T-helper 2 cell treated with Interferon-gamma antibody and Interleukin-4, amounts not matched to agents 5 μg/mL and 100 μg/mL, for 36 hours (primary cell): ENCODE data around the gene POP5.

Source experiments
- DNase-seq: peaks from one replicate; pipeline ENCODE4 v3.0.0; 2021; ENCODE audit warnings: low spot score
- H3K27ac Mint-ChIP-seq: one replicate; pipeline ENCODE4 v1.8.0; 2021; ENCODE audit warnings: mild to moderate bottlenecking, mixed read lengths
- H3K27me3 Mint-ChIP-seq: one replicate; pipeline ENCODE4 v1.8.0; 2021; ENCODE audit warnings: low read depth, mixed read lengths
- H3K36me3 Mint-ChIP-seq: one replicate; pipeline ENCODE4 v1.8.0; 2021; ENCODE audit warnings: low read depth, mixed read lengths
- H3K4me1 Mint-ChIP-seq: one replicate; pipeline ENCODE4 v1.8.0; 2021; ENCODE audit warnings: low read depth, mixed read lengths
- H3K4me3 Mint-ChIP-seq: one replicate; pipeline ENCODE4 v1.8.0; 2022; ENCODE audit warnings: mild to moderate bottlenecking, moderate library complexity, mixed read lengths
- H3K9me3 Mint-ChIP-seq: one replicate; pipeline ENCODE4 v1.8.0; 2021; ENCODE audit warnings: mixed read lengths

Gene POP5

GRCh38 chr12:120581998-120582397 is 796 bp upstream of the POP5 start:
- peaks cover 18% of the 10 kb centered on the region for H3K27me3 Mint-ChIP-seq
- H3K9me3 Mint-ChIP-seq, result no peaks in the 10 kb centered on the region
- no peak for DNase-seq
- H3K27ac Mint-ChIP-seq, result peak overlapping the region; percentile 88
- H3K4me1 Mint-ChIP-seq, result peaks cover 31% of the 10 kb centered on the region
- H3K4me3 Mint-ChIP-seq, result peak overlapping the region; percentile 96
- H3K36me3 Mint-ChIP-seq, result peaks cover 20% of the 10 kb centered on the region

GRCh38 chr12:120579179-120579578 is 2.0 kb downstream of the POP5 start:
- H3K36me3 Mint-ChIP-seq, result peaks cover 43% of the 10 kb centered on the region

DNA sequence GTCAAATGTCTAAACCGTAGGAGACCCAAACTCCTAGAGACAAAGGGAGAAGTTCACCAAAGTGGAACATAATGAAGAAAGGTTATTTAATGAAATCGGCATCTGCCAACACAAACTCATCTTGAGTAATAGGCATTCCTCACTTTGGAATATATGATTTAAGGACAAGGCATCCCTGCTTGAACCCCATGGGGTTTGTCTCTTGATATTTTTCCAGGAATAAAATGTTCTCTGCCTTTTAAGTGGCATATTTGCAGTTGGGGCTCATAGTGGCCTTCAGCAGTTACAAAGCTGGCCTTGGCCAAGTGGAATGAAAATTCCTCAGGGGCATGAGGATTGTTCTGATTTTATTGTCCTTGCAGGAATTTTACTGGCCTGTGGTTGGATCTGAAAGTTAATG is 7.1 kb downstream of the POP5 start:
- peaks cover 72% of the 10 kb centered on the region for H3K36me3 Mint-ChIP-seq
- no peak overlapping the region for H3K4me3 Mint-ChIP-seq

More at GRCh38 chr12:120579179-120579578, 2.0 kb downstream of the POP5 start:
- no peak overlapping the region for H3K27ac Mint-ChIP-seq
- no peak for DNase-seq
- H3K4me3 Mint-ChIP-seq, result peak overlapping the region; percentile 96
- peaks cover 30% of the 10 kb centered on the region for H3K4me1 Mint-ChIP-seq
- H3K9me3 Mint-ChIP-seq, result no peaks in the 10 kb centered on the region
- H3K27me3 Mint-ChIP-seq, result peaks cover 2% of the 10 kb centered on the region

DNA sequence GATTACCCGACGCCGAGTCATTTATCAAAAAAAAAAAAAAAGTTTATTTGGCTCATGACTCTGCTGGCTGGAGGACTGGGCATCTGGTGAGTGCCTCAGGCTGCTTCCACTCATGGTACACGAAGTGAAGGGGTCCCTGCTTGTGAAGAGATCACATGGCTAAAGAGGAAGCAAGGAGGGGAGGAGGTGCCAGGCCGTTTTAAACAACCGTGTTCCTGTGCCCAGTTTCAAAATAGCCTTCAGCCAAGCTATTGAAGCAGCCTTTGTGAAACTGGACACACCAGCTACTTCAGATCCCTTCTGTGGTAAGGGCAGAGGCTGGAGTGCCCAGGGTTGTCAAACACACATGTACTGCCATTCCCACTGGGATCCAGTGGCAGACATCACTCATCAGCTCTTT is 7.6 kb downstream of the POP5 start:
- DNase-seq, result no peak
- peaks cover 72% of the 10 kb centered on the region for H3K36me3 Mint-ChIP-seq
- H3K4me3 Mint-ChIP-seq, result no peak overlapping the region
- no peaks in the 10 kb centered on the region for H3K9me3 Mint-ChIP-seq
- no peaks in the 10 kb centered on the region for H3K27me3 Mint-ChIP-seq
- no peaks in the 10 kb centered on the region for H3K4me1 Mint-ChIP-seq
- no peak overlapping the region for H3K27ac Mint-ChIP-seq

More for the DNA sequence above, 7.1 kb downstream of the POP5 start:
- H3K27ac Mint-ChIP-seq, result no peak overlapping the region
- H3K27me3 Mint-ChIP-seq, result no peaks in the 10 kb centered on the region
- H3K9me3 Mint-ChIP-seq, result no peaks in the 10 kb centered on the region
- no peaks in the 10 kb centered on the region for H3K4me1 Mint-ChIP-seq
- DNase-seq, result no peak

- no peaks in the 10 kb centered on the region for H3K4me1 Mint-ChIP-seq
- H3K36me3 Mint-ChIP-seq, result peaks cover 60% of the 10 kb centered on the region
- H3K27me3 Mint-ChIP-seq, result no peaks in the 10 kb centered on the region
- H3K27ac Mint-ChIP-seq, result no peak overlapping the region
- H3K9me3 Mint-ChIP-seq, result no peaks in the 10 kb centered on the region
- no peak overlapping the region for H3K4me3 Mint-ChIP-seq
- DNase-seq, result no peak
These were observed 9.9 kb downstream of the POP5 start for GRCh38 chr12:120571299-120571698.

DNA sequence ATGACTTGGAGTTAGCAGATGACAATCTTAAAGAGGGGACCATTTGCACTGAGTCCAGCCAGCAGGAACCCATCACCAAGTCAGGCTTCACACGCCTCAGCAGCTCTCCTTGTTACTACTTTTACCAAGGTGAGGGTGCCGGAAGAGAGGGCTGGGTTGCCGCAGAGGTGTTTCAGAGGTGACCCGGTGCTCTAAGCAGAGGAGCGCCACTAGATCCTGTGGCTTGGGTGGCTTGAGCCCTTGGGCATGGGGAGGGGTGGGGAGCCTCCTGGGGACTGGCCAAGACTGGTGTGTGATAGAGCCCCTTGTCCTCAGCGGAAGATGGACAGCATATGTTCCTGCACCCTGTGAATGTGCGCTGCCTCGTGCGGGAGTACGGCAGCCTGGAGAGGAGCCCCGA is 17.7 kb downstream of the POP5 start:
- Mint-ChIP-seq H3K36me3 (peaks cover 53% of the 10 kb centered on the region), H3K27ac (no peak overlapping the region), H3K27me3 (no peaks in the 10 kb centered on the region), H3K9me3 (no peaks in the 10 kb centered on the region), H3K4me3 (no peak overlapping the region), H3K4me1 (no peaks in the 10 kb centered on the region)
- DNase-seq, result no peak

- Mint-ChIP-seq H3K4me3 (no peak overlapping the region), H3K36me3 (peaks cover 55% of the 10 kb centered on the region), H3K27ac (no peak overlapping the region), H3K9me3 (no peaks in the 10 kb centered on the region), H3K27me3 (no peaks in the 10 kb centered on the region), H3K4me1 (no peaks in the 10 kb centered on the region)
- no peak for DNase-seq
These were observed 18.3 kb downstream of the POP5 start for GRCh38 chr12:120562906-120563305.

DNA sequence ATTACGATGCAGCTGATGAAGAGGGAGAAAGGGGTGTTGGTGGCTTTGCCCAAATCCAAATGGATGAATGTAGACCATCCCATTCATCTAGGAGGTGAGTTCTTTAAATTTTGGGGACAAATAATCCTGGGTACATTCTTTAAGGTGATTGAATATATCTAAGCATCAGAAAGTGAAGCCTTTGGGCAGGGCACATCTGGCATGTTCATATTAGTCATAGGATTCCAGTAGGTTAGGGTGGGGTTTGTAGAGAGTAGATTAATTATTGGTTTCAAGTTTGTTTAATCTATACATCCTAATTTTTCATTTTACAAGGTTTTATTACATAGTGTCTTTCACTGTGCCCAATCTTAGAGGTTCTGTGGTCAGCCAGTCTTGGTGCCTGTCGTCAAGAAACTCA is 23.6 kb downstream of the POP5 start:
- Mint-ChIP-seq H3K27me3 (no peaks in the 10 kb centered on the region), H3K4me3 (no peak overlapping the region), H3K9me3 (no peaks in the 10 kb centered on the region), H3K27ac (no peak overlapping the region), H3K4me1 (no peaks in the 10 kb centered on the region), H3K36me3 (peaks cover 50% of the 10 kb centered on the region)
- DNase-seq, result no peak

DNA sequence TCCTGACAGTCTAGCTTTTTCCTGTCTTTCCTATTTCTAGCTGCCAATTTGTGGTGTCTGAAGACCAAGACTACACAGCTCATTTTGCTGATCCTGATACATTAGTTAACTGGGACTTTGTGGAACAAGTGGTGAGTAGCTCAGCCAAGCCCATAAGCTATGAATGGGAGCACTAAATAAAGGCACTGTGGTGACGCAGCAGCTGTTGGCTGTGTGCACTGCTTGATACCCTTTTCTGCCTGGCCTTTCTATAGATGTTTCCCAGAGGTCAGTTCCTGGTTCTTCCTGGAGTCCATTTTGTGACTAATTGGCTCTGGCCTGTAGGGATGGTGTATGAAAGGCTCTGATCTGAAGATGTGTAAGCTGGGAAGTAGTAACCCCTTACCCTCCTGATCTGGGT is 26.5 kb downstream of the POP5 start:
- DNase-seq, result no peak
- no peaks in the 10 kb centered on the region for H3K9me3 Mint-ChIP-seq
- H3K4me1 Mint-ChIP-seq, result peaks cover 3% of the 10 kb centered on the region
- no peaks in the 10 kb centered on the region for H3K27me3 Mint-ChIP-seq
- H3K27ac Mint-ChIP-seq, result no peak overlapping the region
- H3K4me3 Mint-ChIP-seq, result no peak overlapping the region
- peaks cover 41% of the 10 kb centered on the region for H3K36me3 Mint-ChIP-seq

- Mint-ChIP-seq H3K4me1 (peaks cover 2% of the 10 kb centered on the region), H3K9me3 (no peaks in the 10 kb centered on the region), H3K4me3 (no peak overlapping the region), H3K36me3 (peaks cover 16% of the 10 kb centered on the region), H3K27ac (no peak overlapping the region), H3K27me3 (no peaks in the 10 kb centered on the region)
- no peak for DNase-seq
These were observed 35.2 kb downstream of the POP5 start for GRCh38 chr12:120546050-120546386.

- DNase-seq, result no peak
- H3K36me3 Mint-ChIP-seq, result peaks cover 21% of the 10 kb centered on the region
- H3K27ac Mint-ChIP-seq, result no peak overlapping the region
- no peaks in the 10 kb centered on the region for H3K27me3 Mint-ChIP-seq
- peaks cover 9% of the 10 kb centered on the region for H3K4me1 Mint-ChIP-seq
- no peaks in the 10 kb centered on the region for H3K9me3 Mint-ChIP-seq
- H3K4me3 Mint-ChIP-seq, result no peak overlapping the region
These were observed 36.5 kb downstream of the POP5 start for GRCh38 chr12:120544691-120545090.

GRCh38 chr12:120542166-120542565 is 39.0 kb downstream of the POP5 start:
- Mint-ChIP-seq H3K27me3 (no peaks in the 10 kb centered on the region), H3K36me3 (peaks cover 37% of the 10 kb centered on the region), H3K9me3 (no peaks in the 10 kb centered on the region), H3K27ac (no peak overlapping the region), H3K4me3 (no peak overlapping the region), H3K4me1 (peaks cover 33% of the 10 kb centered on the region)
- DNase-seq, result no peak

DNA sequence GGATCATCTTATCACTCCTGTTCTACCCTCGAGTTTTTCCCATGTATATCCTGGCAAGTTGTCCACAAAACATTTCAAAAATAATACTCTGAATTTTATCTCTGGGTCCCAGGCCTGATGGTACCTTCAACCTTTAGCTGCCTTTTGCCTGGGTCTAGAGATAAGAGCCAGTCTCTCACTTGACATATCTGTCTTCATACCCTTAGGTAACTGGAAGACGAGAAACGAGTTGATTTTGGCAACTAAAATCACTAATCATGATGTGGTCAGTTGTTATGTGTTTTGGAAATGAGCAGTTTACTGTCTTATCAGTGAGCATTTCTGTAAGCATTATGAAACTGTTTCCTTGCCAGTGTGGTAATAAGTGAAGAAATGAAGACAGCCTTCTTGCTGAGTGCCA is 40.8 kb downstream of the POP5 start:
- no peak overlapping the region for H3K4me3 Mint-ChIP-seq
- no peak for DNase-seq
- H3K4me1 Mint-ChIP-seq, result peaks cover 45% of the 10 kb centered on the region
- no peaks in the 10 kb centered on the region for H3K9me3 Mint-ChIP-seq
- H3K27ac Mint-ChIP-seq, result peak overlapping the region; percentile 67
- no peaks in the 10 kb centered on the region for H3K27me3 Mint-ChIP-seq
- peaks cover 41% of the 10 kb centered on the region for H3K36me3 Mint-ChIP-seq

DNA sequence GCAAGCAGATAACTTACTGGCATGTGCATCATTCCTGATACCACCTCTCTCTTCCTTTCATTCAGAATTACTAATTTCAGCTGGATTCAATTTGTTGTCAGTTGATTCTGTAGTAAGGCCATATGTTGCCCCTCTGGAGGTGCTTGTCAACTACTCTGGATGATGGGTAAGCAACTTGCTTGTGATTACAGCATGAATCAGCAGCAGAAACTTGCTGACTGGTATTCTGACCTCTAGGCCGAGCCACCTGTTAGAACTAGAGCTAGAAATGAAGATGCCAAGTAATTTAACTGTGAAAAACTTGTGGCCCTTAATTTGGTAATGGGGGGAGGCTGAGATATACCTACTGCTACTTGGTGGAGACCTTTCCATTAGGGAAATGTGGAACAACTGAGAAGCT is 41.9 kb downstream of the POP5 start:
- Mint-ChIP-seq H3K4me3 (peak overlapping the region; percentile 94), H3K27ac (peak overlapping the region; percentile 76), H3K36me3 (peaks cover 40% of the 10 kb centered on the region), H3K27me3 (no peaks in the 10 kb centered on the region), H3K4me1 (peaks cover 45% of the 10 kb centered on the region), H3K9me3 (no peaks in the 10 kb centered on the region)
- DNase-seq, result no peak

- Mint-ChIP-seq H3K4me3 (peak overlapping the region; percentile 94), H3K27ac (peak overlapping the region; percentile 76), H3K27me3 (no peaks in the 10 kb centered on the region), H3K4me1 (peaks cover 48% of the 10 kb centered on the region), H3K36me3 (peaks cover 41% of the 10 kb centered on the region), H3K9me3 (no peaks in the 10 kb centered on the region)
- no peak for DNase-seq
These were observed 42.7 kb downstream of the POP5 start for GRCh38 chr12:120538281-120539156.
